Measurements from ENCODE around the gene EPAS1. TPM values are rescaled to one million over a fixed set of nuclear protein-coding genes. Genes with fewer than 3 reads are reported as not detected.

The EPAS1 gene
- total RNA-seq, 1 experiment from 2014 or later = 55.9 TPM

DNA sequence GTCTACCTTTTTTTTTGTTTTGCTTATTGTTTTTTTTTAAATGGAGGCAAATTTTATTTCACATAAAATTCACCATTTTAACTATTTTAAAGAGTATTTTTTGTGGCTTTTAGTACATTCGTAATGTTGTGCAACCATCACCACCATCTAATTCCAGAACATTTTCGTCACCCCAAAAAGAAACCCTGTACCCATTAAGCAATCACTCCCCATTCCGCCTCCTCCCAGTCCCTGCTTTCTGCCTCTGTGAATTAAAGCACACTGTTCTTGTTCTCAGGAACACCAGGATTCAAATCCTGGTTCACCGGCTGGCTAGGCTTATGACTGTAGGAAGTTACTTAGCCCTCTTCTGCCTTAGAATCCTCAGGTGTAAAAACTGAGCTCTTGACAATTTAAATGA lies 36.9 kb upstream of the EPAS1 start (continued):
- TF ChIP-seq CEBPB (IDR thresholded peaks at IDR 0.05; ENCODE audit: low read depth) (no peak), EZH2 (IDR thresholded peaks at IDR 0.05) (no peak)
- TF ChIP-seq, protein P1, sequence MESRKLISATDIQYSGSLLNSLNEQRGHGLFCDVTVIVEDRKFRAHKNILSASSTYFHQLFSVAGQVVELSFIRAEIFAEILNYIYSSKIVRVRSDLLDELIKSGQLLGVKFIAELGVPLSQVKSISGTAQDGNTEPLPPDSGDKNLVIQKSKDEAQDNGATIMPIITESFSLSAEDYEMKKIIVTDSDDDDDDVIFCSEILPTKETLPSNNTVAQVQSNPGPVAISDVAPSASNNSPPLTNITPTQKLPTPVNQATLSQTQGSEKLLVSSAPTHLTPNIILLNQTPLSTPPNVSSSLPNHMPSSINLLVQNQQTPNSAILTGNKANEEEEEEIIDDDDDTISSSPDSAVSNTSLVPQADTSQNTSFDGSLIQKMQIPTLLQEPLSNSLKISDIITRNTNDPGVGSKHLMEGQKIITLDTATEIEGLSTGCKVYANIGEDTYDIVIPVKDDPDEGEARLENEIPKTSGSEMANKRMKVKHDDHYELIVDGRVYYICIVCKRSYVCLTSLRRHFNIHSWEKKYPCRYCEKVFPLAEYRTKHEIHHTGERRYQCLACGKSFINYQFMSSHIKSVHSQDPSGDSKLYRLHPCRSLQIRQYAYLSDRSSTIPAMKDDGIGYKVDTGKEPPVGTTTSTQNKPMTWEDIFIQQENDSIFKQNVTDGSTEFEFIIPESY (IDR thresholded peaks at IDR 0.05; ENCODE audit: extremely low read depth, insufficient replicate concordance, low read length) = no peak

GRCh38 chr2:46262248-46262938 lies 34.8 kb upstream of the EPAS1 start:
- CTCF ChIA-PET = no interaction called here
- POLR2A ChIA-PET = no interaction called here
- Histone ChIP-seq H4K20me1 (ENCODE audit: insufficient read depth) (no peaks in the 10 kb centered on the region), H3K9me3 (ENCODE audit: control insufficient read depth in 1 of 2, insufficient read depth in 1 of 2, low read depth in 1 of 2, low read length in 2 of 2) (no peaks in the 10 kb centered on the region), H3K79me2 (ENCODE audit: insufficient read depth, low read length) (no peaks in the 10 kb centered on the region), H3K4me3 (replicated peaks in 1 of 2; ENCODE audit: low read depth in 1 of 2, low read length in 2 of 2) (no peak overlapping the region), H2AFZ (ENCODE audit: low read depth, low read length, poor library complexity, severe bottlenecking) (no peak overlapping the region), H3K4me2 (ENCODE audit: low read length) (no peak overlapping the region), H3K27ac (ENCODE audit: low read depth, low read length) (no peak overlapping the region), H3K36me3 (ENCODE audit: control insufficient read depth in 1 of 2, insufficient read depth in 2 of 2, low read length in 2 of 2) (no peaks in the 10 kb centered on the region), H3K4me1 (ENCODE audit: control insufficient read depth in 1 of 2, insufficient read depth in 2 of 2, low read length in 2 of 2) (no peaks in the 10 kb centered on the region), H3K27me3 (ENCODE audit: insufficient read depth, low read length) (no peaks in the 10 kb centered on the region), H3K9me2 (ENCODE audit: insufficient read depth) (no peaks in the 10 kb centered on the region), H3K9ac (ENCODE audit: low read length) (no peak overlapping the region)
- no peak for ATAC-seq
- no peak for DNase-seq (ENCODE audit: low read depth, low spot score)
- BruUV-seq (replicated peaks) = no TSS peak
- intact Hi-C loops (cut with micrococcal nuclease) = no loop called here
- TF ChIP-seq EGR1 (IDR thresholded peaks at IDR 0.05; ENCODE audit: low read depth) (no peak), YY1 (IDR thresholded peaks at IDR 0.05; ENCODE audit: extremely low read depth, insufficient replicate concordance, low read depth, low read length) (no peak), EZH2 (IDR thresholded peaks at IDR 0.05) (no peak), ZFX (IDR thresholded peaks at IDR 0.05) (no peak), SIN3A (IDR thresholded peaks at IDR 0.05; ENCODE audit: low read depth) (no peak), POLR2A (IDR thresholded peaks at IDR 0.05; ENCODE audit: borderline replicate concordance, extremely low read depth, insufficient read depth, insufficient read length) (no peak), ELF1 (IDR thresholded peaks at IDR 0.05; ENCODE audit: borderline replicate concordance, low read depth) (no peak), EZH2phosphoT487 (IDR thresholded peaks at IDR 0.05; ENCODE audit: borderline replicate concordance) (no peak), FOSL1 (IDR thresholded peaks at IDR 0.05; ENCODE audit: low read depth) (no peak), ATF3 (IDR thresholded peaks at IDR 0.05) (no peak), SP1 (IDR thresholded peaks at IDR 0.05; ENCODE audit: low read depth) (no peak), POLR2AphosphoS5 (IDR thresholded peaks at IDR 0.05; ENCODE audit: low read depth, low read length) (no peak), SRF (IDR thresholded peaks at IDR 0.05; ENCODE audit: low read depth) (no peak), CBX3 (IDR thresholded peaks at IDR 0.05; ENCODE audit: low read depth) (no peak)
- TF ChIP-seq, protein P2, sequence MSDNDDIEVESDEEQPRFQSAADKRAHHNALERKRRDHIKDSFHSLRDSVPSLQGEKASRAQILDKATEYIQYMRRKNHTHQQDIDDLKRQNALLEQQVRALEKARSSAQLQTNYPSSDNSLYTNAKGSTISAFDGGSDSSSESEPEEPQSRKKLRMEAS (IDR thresholded peaks at IDR 0.05) = no peak
- TF ChIP-seq, protein P3, sequence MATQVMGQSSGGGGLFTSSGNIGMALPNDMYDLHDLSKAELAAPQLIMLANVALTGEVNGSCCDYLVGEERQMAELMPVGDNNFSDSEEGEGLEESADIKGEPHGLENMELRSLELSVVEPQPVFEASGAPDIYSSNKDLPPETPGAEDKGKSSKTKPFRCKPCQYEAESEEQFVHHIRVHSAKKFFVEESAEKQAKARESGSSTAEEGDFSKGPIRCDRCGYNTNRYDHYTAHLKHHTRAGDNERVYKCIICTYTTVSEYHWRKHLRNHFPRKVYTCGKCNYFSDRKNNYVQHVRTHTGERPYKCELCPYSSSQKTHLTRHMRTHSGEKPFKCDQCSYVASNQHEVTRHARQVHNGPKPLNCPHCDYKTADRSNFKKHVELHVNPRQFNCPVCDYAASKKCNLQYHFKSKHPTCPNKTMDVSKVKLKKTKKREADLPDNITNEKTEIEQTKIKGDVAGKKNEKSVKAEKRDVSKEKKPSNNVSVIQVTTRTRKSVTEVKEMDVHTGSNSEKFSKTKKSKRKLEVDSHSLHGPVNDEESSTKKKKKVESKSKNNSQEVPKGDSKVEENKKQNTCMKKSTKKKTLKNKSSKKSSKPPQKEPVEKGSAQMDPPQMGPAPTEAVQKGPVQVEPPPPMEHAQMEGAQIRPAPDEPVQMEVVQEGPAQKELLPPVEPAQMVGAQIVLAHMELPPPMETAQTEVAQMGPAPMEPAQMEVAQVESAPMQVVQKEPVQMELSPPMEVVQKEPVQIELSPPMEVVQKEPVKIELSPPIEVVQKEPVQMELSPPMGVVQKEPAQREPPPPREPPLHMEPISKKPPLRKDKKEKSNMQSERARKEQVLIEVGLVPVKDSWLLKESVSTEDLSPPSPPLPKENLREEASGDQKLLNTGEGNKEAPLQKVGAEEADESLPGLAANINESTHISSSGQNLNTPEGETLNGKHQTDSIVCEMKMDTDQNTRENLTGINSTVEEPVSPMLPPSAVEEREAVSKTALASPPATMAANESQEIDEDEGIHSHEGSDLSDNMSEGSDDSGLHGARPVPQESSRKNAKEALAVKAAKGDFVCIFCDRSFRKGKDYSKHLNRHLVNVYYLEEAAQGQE (IDR thresholded peaks at IDR 0.05; ENCODE audit: low read depth) = no peak
- TF ChIP-seq, protein P1 (IDR thresholded peaks at IDR 0.05; ENCODE audit: extremely low read depth, insufficient replicate concordance, low read length) = no peak
- RAD21 ChIA-PET (ENCODE audit: low non-redundant PET in 1 of 2, low total read pairs in 2 of 2, uncharacterized antibody in 2 of 2, unreplicated experiment in 2 of 2) = no interaction called here

Measured in HCT116 (cell line).